GM19452 (cell line): ENCODE measurements around the gene MAGEC3.
"Not testable (repeated sequence)": the region's sequence is repeated elsewhere in the genome, so short reads cannot be mapped to it uniquely, and the experiment has no call there.

Experiments used
- ATAC-seq: cut with Tn5 transposase; IDR thresholded peaks from one replicate; pipeline ENCODE4 v1.9.1; 2021; ENCODE audit not compliant: unreplicated experiment

MAGEC3 gene, protein sequence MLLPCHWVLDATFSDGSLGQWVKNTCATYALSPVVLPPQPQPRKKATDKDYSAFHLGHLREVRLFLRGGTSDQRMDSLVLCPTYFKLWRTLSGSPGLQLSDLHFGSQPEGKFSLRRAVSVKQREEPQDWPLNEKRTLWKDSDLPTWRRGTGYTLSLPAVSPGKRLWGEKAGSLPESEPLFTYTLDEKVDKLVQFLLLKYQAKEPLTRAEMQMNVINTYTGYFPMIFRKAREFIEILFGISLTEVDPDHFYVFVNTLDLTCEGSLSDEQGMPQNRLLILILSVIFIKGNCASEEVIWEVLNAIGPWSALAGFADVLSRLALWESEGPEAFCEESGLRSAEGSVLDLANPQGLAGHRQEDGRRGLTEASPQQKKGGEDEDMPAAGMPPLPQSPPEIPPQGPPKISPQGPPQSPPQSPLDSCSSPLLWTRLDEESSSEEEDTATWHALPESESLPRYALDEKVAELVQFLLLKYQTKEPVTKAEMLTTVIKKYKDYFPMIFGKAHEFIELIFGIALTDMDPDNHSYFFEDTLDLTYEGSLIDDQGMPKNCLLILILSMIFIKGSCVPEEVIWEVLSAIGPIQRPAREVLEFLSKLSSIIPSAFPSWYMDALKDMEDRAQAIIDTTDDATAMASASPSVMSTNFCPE

DNA sequence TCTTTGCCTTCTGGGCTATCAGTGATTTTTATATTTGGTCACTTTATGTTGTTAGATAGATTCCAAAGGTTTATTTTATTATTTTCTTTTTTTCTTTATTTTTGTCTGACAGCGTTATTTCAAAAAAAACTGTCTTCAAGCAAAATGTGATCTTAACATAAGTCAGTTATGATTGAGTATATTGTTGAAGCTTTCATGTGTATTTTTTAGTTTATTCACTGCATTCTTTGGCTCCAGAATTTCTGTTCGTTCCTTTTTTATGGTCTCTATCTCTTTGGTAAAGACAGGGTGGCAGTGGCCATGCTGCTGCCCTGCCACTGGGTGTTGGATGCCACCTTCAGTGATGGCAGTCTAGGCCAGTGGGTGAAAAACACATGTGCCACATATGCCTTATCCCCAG is at the start of gene MAGEC3:
TSS of gene MAGEC3 (plus strand) at position 301 of the 400 bp plus-strand sequence. CDS start at position 301, 0 bp downstream.
- ATAC-seq, result no peak

DNA sequence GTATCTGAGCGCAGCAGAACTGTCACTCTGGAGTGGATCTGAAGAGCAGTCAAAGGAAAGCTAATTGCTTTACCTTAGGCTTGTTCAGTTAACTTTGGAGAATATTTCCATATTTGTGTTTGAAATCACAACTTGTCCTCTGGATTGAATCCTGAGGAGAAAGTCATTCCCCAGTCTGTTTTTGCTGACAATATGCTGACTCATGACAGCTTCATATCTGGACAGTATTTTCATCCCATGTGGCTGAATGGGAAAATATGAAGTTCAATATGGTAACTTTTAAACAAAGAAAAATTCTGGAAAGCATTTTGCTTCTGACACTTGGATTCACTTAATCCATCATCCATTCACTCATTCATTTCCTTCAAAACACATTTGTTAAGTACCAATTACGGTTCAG is 46.3 kb upstream of the MAGEC3 start:
- no peak for ATAC-seq

DNA sequence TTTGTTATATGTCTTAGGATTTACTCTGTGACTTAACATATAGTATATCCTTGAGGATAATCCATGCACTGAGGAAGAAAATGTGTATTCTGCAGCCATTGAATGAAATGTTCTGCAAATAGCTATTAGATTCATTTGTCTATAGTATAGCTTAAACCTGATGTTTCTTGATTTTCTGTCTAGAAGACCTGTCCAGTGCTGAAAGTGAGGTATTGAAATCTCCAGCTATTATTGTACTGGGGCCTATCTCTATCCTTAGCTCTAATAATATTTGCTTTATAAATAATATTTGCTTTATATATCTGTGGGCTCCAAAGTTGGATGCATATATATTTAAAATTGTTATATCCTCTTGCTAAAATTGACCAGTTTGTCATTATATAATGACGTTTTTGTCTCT is 26.7 kb upstream of the MAGEC3 start:
- no peak for ATAC-seq

DNA sequence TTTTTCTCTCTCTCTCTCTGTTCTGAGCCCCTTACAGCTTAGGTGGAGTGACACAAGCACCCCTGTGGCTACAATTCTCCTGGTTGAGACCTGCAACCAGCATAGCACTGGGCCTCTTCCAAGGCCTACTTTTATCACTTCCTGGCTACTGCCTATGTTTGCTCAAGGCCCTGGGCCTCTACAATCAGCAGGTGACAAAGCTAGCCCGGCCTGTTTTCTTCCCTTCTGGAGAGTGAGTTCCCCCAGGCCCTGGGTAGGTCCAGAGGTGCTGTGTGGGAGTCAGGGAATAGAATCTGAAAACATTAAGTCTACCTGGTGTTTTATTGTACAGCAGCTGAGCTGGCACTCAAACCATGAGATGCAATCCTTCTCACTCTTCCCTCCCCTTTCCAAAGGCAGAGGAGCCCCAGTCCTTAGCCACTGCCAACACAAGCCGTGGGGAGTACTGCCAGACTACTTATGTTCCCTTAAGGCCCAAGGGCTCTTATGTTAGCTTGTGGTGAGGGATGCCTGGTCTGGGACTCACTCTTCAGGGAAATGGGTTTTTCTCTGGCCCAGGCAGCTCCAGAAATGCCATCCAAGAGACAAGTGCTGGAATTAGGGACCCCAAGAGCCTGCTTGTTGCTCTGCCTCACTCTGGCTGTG is 23.8 kb upstream of the MAGEC3 start:
- ATAC-seq, result no peak

DNA sequence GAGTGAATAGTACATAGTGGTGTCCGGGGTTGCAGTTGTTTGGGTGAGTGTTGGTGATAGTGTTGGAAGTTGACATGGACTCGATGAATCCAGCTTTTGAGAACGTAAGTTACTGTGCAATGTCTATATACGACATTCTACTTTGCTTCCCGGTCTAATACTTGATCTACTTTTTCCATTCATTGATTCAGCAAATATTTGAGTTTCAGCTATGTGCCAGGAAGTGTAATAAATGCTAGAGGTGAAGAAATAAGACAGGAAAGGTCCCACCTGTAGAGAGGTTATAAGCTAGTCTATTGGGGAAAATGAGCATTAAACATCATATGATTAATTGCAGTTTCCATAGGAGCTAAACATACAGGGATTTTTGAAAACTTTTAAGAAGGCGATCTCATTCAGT is 22.2 kb upstream of the MAGEC3 start:
- no peak for ATAC-seq

DNA sequence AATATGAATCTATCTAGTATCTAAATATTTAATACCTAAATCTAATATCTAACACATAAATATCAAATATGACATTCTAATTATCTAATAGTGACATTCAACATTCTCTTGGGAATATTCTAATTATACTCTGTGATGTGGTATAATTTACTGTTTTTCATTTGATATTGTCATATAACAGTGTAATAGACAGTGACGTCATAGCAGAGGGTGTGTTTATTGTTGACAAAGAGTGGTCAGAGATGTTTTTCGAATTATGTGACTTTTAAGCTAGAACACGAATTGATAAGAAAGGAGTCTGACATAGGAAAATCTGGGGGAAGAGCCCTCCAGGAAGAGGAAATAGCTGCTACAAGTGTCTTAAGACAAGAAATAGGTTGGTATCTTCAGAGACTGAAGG is 5.9 kb upstream of the MAGEC3 start:
- ATAC-seq, result no peak

DNA sequence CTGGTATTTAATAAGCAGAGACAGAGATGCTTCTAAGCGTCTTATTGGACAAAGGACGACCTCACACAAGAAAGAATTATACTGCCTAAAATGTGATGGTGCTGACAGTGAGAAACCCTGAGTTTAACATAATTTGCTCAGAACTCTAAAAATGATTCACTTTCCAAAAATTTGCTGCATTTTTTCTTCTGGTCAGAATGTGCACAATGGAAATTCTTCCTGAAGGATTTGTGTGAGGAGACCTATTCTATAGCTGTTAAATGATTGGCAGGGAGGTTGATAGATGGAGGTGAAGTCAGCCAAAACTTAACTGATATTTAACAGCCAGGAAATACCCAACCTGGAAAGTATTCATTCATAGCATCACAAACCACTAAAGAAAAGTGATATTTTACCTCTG is 1.7 kb downstream of the MAGEC3 start:
- no peak for ATAC-seq

DNA sequence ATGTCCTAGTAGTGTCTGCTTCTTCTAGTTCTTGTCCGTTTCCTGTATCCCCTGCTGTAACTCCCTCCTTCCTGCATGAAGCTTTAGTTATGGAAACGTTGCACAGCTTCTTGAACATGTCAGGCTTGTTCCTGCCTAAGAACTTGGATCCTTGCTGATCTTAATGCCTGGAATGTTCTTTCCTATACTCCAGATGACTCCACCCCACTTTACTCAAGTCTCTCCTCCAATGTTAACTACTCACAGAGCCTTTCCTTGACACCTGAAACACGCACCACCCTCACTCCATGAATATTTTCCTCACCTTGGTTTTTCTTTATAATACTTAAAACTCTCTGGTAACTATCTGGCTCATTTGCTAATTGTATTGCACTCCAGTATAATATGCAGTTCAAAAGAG is 19.4 kb downstream of the MAGEC3 start:
- ATAC-seq, result no peak

DNA sequence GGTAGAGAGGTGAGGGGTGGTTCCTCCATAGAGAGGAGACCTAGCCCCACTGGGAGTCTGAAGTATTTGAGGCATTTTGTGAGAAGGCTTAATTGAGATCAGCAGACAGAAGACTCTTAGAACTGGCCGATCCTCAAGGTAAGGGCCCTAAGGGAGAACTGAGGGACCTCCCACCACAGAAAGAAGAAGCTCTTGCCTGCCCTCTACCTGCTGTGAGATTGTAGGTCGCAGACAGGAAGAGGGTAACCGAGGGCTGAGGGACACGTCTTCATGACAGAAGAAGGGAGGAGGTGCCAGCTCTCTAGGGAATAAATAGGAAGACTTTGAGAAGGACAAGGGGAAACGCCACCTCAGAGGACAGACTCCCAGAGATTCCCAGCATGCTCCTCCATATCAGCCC is 41.5 kb downstream of the MAGEC3 start:
- ATAC-seq, result no peak

DNA sequence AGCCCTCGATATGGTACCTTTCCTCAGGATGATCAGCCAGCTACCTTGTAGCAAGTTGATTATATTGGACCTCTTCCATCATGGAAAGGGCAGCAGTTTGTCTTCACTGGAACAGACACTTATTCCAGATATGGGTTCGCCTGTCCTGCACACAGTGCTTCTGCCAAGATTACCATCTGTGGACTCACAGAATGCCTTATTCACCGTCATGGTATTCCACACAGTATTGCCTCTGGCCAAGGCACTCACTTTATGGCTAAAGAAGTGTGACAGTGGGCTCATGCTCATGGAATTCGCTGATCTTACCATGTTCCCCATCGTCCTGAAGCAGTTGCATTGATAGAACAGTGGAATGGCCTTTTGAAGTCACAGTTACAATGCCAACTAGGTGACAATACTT is 50.7 kb downstream of the MAGEC3 start:
- not testable (repeated sequence) for ATAC-seq

DNA sequence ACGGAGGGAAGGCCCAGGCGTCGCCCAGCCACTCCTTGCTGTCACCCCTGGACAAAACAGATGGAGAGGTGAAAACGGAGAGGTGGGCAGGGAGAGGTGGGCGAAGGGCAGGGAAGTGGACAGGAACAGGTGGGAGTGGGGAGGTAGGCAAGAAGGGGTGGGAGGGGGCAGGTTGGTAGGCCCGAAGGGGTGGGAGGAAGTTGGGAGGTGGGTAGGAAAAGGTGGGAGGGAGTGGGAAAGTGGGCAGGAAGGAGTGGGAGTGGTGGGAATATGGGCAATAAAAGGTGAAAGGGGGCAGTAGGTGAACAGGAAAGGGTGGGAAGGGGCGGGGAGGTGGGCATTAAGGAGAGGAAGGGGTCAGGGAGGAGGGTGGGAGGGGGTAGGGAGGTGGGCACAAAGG is 56.6 kb downstream of the MAGEC3 start:
- ATAC-seq, result no peak

DNA sequence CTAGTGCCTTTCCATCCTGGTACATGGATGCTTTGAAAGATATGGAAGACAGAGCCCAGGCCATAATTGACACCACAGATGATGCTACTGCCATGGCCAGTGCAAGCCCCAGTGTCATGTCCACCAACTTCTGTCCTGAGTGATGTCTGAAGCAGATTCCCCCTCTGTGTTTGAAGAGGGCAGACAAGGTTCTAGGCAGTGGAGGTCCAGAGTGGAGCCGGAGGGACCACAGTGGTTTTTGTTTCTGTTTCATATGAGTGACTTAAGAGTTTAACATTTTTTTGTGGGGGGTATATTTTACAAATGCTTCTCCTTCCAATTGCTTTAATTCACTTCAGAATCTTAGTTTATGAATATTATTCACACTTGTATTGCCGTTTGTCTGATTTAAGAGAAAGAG is 59.6 kb downstream of the MAGEC3 start:
- no peak for ATAC-seq

DNA sequence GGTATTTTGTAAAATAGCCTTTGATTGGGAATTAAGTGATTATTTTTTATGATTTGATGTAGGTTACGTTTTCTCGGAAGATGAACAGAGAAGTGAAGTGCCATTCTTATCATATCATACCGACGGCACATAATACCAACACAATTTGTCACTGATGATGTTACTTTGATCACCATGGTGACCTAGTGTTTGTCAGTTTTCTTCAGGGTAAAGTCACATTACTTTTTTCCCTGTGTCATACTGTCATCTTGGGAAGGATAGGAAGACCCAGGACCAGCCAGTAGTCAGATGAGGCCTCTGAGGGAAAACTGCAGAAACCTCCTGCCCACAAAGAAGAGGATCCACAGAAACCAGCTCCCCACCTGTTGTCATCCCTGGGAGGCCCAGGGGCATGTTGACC is 64.2 kb downstream of the MAGEC3 start:
- no peak for ATAC-seq

DNA sequence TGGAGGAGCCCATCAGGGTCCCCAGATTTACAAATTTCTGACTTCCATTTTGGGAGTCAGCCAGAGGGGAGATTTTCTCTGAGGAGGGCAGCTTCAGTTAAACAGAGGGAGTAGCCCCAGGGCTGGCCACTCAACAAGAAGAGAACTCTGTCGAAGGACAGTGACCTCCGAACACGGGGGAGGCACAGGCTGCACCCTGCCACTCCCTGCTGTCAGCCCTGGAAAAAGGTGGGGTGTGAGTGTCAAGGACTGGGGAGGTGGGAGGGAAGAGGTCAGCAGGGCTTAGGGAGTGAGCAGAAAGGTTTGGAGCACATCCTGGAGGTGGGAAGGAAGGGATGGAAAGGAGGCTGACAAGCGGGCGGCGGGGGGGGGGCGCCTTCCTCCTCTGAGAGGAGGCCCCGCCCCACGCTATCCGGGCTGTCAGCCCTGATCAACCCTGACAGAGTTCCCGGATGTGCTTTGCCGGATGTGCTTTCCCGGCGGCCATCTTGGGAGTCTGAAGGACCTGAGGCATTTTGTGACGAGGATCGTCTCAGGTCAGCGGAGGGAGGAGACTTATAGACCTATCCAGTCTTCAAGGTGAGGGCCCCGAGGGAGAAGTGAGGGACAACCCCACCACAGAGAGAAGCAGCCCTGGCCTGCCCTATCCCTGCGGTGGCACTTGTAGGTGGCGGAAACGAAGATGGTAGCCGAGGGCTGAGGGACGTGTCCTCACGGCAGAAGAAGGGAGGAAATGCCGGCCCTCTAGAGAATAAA is 65.5 kb downstream of the MAGEC3 start, which contains the start of gene MAGEC1:
TSS of gene MAGEC1 (plus strand) at position 495 of the 756 bp plus-strand sequence. CDS start 1,179 bp downstream, outside the sequence.
- ATAC-seq, result no peak

DNA sequence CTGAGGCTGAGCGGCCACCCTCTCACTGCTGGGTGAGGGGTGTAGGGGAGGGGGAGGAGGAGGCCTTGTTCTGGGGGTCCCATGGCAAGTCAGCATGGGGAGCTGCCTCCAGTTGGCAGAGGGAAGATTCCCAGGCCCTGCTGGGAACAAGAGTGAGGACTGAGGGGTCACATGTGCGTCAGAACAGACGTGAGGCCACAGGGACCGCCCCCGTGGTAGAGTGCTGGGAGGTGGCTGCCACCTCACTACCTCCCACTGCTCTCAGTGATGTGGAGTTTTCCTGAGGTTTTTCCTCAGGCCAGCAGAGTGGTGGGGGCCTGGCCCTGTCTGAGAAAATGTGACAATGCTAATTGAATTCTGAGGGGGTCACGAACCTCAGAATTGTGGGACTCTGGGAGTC is 66.1 kb downstream of the MAGEC3 start:
- no peak for ATAC-seq

DNA sequence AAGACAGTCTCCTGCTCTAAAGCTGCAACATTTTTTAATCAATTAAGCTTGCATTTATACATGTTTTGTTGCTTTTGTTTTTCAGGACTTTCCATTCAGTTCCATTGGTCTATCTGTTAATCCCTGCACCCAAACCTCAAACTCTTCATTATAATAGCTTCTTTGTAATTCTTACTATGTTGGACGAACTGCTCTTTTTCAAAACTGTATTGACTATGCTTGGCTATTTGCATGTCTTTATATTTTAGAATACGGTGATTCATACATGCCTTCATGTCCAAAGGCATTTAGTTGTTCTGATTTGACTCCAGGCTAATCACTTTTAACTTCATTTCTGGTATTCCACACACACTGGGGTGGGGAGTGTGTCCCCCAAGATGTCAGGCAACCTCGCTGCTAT is 79.7 kb downstream of the MAGEC3 start:
- ATAC-seq, result no peak

DNA sequence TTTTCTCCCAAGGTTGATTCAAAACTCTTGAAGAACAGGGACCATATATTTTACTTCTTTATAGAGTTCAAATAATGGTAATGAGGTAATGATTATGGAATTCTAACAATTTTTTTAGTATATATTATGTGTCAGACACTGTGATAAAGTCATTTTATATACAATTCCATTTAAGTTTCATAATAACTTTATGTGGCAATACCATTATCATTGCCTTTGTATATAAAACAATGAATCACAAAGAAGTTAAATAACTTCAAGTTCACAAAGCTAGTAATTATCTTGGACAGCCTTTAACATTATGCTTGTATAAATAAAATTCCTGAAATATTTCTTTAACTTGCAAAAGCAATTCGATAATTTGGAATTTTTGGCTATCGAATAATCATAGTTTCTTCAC is 86.2 kb downstream of the MAGEC3 start:
- ATAC-seq, result no peak

DNA sequence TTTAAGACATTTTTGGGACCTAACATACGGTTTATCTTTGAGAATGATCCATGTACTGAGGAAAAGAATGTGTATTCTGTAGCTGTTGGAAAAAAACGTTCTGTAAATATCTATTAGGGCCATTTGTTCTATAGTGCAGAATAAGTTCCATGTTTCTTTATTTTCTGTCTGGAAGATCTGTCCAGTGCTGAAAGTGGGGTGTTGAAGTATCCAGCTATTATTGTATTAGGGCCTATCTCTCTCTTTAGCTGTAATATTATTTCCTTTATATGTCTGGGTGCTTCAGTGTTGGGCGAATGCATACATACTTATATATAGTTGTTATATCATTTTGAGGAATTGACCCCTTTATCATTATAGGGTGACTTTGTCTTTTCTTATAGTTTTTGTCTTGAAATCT is 90.3 kb downstream of the MAGEC3 start:
- no peak for ATAC-seq

DNA sequence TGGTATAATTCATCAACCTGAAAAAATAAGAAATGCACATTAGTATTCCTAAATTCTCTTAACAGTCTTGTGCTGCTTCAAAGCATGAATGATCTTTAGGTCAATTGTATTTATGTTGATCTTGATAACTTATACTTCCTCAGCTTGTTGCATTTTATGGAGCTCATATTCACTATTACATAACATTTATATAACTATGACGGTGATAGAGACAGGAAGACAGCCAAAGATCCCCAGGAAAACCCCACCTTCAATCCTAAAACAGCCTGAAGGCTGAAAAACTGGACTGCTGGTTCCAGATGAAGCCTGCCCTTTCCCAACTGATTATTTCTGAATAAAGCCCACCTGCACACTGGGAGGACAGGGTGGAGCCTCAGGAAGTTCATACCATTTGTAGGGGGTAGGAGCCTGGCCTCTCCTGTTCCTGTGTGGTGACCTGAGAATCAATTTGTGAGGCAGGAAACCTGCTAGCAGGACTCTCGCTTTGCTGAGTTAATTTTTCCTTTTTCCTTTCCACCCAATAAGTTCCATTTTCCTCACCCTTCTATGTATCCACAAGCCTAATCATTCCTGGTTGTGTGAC is 96.0 kb downstream of the MAGEC3 start:
- ATAC-seq, result no peak

DNA sequence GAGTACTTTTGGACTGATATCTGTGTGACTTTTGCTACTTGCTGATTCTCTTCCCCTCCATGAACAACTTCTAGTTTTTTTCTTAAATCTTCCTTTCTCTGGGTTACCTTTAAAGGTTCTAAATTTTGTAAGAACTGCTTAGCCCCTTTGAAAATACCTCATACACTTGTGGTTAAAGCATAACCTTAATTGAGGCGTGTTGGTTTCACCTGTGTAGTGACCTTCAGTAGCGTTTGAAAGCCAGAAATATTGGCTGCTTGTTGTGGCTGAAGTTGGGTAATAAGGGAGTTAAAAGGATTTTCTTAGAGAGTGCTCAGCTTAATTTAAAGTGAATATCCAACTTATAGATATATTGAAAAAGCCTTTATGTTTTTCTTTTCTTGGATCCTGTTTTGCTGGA is 97.5 kb downstream of the MAGEC3 start:
- no peak for ATAC-seq

DNA sequence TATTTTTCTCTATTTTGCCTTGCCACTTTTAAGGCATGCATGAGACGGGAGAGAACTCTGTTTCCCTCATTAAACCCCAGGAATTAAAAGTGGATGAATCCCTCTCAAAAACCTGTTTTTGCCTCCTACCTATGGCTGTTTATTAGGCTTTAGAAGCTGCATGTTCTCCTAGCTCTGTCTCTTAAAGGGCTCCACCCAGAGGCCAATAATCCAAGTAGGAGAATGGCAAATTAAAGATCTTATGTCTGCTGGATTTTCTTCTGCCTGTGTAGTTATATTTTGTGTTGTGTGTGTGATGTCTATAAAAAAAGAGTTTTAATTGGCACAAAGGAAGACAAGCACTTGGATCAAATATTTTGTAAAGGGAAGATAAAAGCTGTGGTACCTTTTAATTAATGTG is 98.0 kb downstream of the MAGEC3 start:
- no peak for ATAC-seq
